CD14-positive monocyte (primary cell): ENCODE measurements around the gene ZEB1. TPM values are rescaled to one million over a fixed set of nuclear protein-coding genes. Genes with fewer than 3 reads are reported as not detected.

Experiments used
- DNase-seq, 3 donors: peaks; one replicate each; pipeline ENCODE4 v3.0.0-alpha.2; 2011 to 2022
- H2AFZ ChIP-seq: 2 replicates; pipeline ENCODE4 v1.6.0; 2012; ENCODE audit warnings: mild to moderate bottlenecking, low read depth, low read length, inconsistent platforms; ENCODE audit not compliant: insufficient read depth, poor library complexity, severe bottlenecking
- H3K27ac ChIP-seq, 2 donors: 1 replicate in 1 of 2; 2 replicates in 1 of 2; pipeline ENCODE4 v1.5.1; 2012 to 2013; ENCODE audit warnings: low read length in 2 of 2, control low read depth in 1 of 2, inconsistent platforms in 1 of 2, low read depth in 1 of 2, mild to moderate bottlenecking in 1 of 2
- H3K27me3 ChIP-seq, 2 donors: one replicate each; pipeline versions ENCODE4 v1.6.0 to v1.6.1; 2011 to 2013; ENCODE audit warnings: low read length in 2 of 2; ENCODE audit not compliant: control insufficient read depth in 2 of 2, insufficient read depth in 2 of 2
- H3K36me3 ChIP-seq, 2 donors: replicated peaks in 1 of 2; 1 replicate in 1 of 2; 2 replicates in 1 of 2; pipeline versions ENCODE4 v1.5.1 to v1.6.1; 2012 to 2013; ENCODE audit warnings: low read length in 2 of 2, control low read depth in 1 of 2, inconsistent platforms in 1 of 2, mild to moderate bottlenecking in 1 of 2; ENCODE audit not compliant: insufficient read depth in 2 of 2, control insufficient read depth in 1 of 2
- H3K4me1 ChIP-seq, 2 donors: 1 replicate in 1 of 2; 2 replicates in 1 of 2; pipeline versions ENCODE4 v1.5.1 to v1.6.1; 2012 to 2013; ENCODE audit warnings: low read length in 2 of 2, control low read depth in 1 of 2, inconsistent platforms in 1 of 2, mild to moderate bottlenecking in 1 of 2, moderate library complexity in 1 of 2; ENCODE audit not compliant: insufficient read depth in 2 of 2, control insufficient read depth in 1 of 2
- H3K4me2 ChIP-seq: replicated peaks from 2 replicates; pipeline ENCODE3; 2012; ENCODE audit warnings: low read length, moderate library complexity, mild to moderate bottlenecking; ENCODE audit not compliant: poor library complexity, severe bottlenecking; ENCODE audit errors: extremely low read depth
- H3K4me3 ChIP-seq, 3 experiments: fragments of 200-600 bp in 1 of 3; sonication (generic) in 1 of 3; replicated peaks in 1 of 3; 1 replicate in 2 of 3; 2 replicates in 1 of 3; pipeline ENCODE4 v1.5.1; 2011 to 2013; ENCODE audit warnings: low read length in 3 of 3, mild to moderate bottlenecking in 3 of 3, control low read depth in 2 of 3, low read depth in 2 of 3, inconsistent platforms in 1 of 3, moderate library complexity in 1 of 3
- H3K79me2 ChIP-seq: 2 replicates; pipeline ENCODE4 v1.6.0; 2012; ENCODE audit warnings: mild to moderate bottlenecking, control low read depth, inconsistent platforms, low read length, moderate library complexity; ENCODE audit not compliant: insufficient read depth
- H3K9ac ChIP-seq: 2 replicates; pipeline ENCODE4 v1.6.0; 2017; ENCODE audit warnings: low read length, mild to moderate bottlenecking; ENCODE audit not compliant: insufficient read depth, poor library complexity, severe bottlenecking
- H3K9me3 ChIP-seq, 2 donors: replicated peaks in 1 of 2; 1 replicate in 1 of 2; 2 replicates in 1 of 2; pipeline versions ENCODE4 v1.5.1 to v1.6.1; 2012 to 2013; ENCODE audit warnings: low read length in 2 of 2, control low read depth in 1 of 2; ENCODE audit not compliant: control insufficient read depth in 1 of 2, insufficient read depth in 1 of 2
- H4K20me1 ChIP-seq: 2 replicates; pipeline ENCODE4 v1.6.0; 2012; ENCODE audit warnings: mild to moderate bottlenecking, low read length, control low read depth, moderate library complexity; ENCODE audit not compliant: insufficient read depth
- H3K27ac Mint-ChIP-seq, 7 donors: one replicate each; pipeline ENCODE4 v1.8.0; 2020; ENCODE audit warnings: mild to moderate bottlenecking in 7 of 7, mixed read lengths in 7 of 7, moderate library complexity in 6 of 7, inconsistent platforms in 2 of 7
- H3K27me3 Mint-ChIP-seq, 3 donors: one replicate each; pipeline ENCODE4 v1.8.0; 2021 to 2022; ENCODE audit warnings: low read depth in 3 of 3, mild to moderate bottlenecking in 3 of 3, mixed read lengths in 3 of 3, moderate library complexity in 3 of 3, inconsistent platforms in 1 of 3
- H3K36me3 Mint-ChIP-seq, 2 donors: one replicate each; pipeline ENCODE4 v1.8.0; 2020; ENCODE audit warnings: mixed read lengths in 2 of 2, inconsistent platforms in 1 of 2, mild to moderate bottlenecking in 1 of 2
- H3K4me1 Mint-ChIP-seq: one replicate; pipeline ENCODE4 v1.8.0; 2020; ENCODE audit warnings: mild to moderate bottlenecking, mixed read lengths
- H3K4me3 Mint-ChIP-seq, 2 donors: one replicate each; pipeline ENCODE4 v1.8.0; 2020; ENCODE audit warnings: mild to moderate bottlenecking in 2 of 2, mixed read lengths in 2 of 2, moderate library complexity in 1 of 2
- H3K9me3 Mint-ChIP-seq, 7 donors: one replicate each; pipeline ENCODE4 v1.8.0; 2020 to 2022; ENCODE audit warnings: mixed read lengths in 7 of 7, mild to moderate bottlenecking in 6 of 7, moderate library complexity in 6 of 7, inconsistent platforms in 2 of 7
- WGBS: methylation state at CpG from one replicate; pipeline ENCODE4 v1.1.5; 2013; ENCODE audit warnings: missing lambda C conversion rate; ENCODE audit not compliant: insufficient coverage; 5-methylcytosine and 5-hydroxymethylcytosine counted together
- intact Hi-C, 2 donors: fragments of 100-400 bp; cut with micrococcal nuclease; formaldehyde crosslinking; loops; one replicate each; pipeline versions ENCODE4 v1.15.0 to v1.15.1; 2023
- polyA plus RNA-seq, 3 donors: library from polyadenylated mRNA; depleted of rRNA in 1 of 3; unstranded in 2 of 3; stranded (reverse) in 1 of 3; fragments of 300-500 nt in 2 of 3; fragments of >200 nt in 1 of 3; fragmentation: Illumina TruSeq in 2 of 3; gene quantifications; 1 replicate in 2 of 3; 2 replicates in 1 of 3; pipeline ENCODE4 v1.2.3, GENCODE V29; 2012 to 2021
- TF ChIP-seq, protein P1 (sequence below): fragments of 200-600 bp; IDR thresholded peaks from one replicate; pipeline ENCODE4 v1.8.0; 2022; ENCODE audit warnings: antibody characterized with exemption, mild to moderate bottlenecking

The ZEB1 gene
- polyA plus RNA-seq, 3 donors = 0.13 to 0.20 TPM; not detected in 1

DNA sequence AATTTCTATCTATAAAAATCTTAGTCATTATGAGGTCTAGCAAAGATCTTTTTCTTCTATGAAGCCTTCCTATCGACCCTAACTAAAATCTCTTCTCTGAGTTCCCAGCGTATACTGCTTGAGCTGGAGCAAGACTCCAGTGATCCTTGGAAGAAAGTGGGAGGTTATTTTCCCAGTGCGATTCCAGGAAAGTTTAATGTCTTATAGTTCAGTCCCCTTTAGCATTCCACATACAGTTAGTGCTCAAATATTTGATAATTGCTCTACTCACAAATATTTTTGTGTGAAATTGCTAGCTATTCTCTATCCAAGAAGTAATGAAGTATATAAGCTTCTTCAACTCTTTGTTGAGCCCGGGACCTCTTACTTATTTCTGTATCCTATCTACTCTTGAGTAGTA, 47.7 kb downstream of the ZEB1 start:
- no peak overlapping the region for H3K27ac Mint-ChIP-seq
- intact Hi-C loops = no loop called here
- H3K4me3 Mint-ChIP-seq = no peak overlapping the region
- Histone ChIP-seq H2AFZ (no peak overlapping the region), H3K9me3 (peaks cover 10 to 22% of the 10 kb centered on the region in 2 donors), H4K20me1 (no peaks in the 10 kb centered on the region), H3K4me1 (no peaks in the 10 kb centered on the region), H3K79me2 (no peaks in the 10 kb centered on the region), H3K4me3 (no peak overlapping the region), H3K27me3 (no peaks in the 10 kb centered on the region), H3K36me3 (no peaks in the 10 kb centered on the region), H3K27ac (no peak overlapping the region), H3K9ac (no peak overlapping the region), H3K4me2 (no peak overlapping the region)
- no CpG with 5 or more reads among the region's 4 CpGs for WGBS
- no peaks in the 10 kb centered on the region for H3K36me3 Mint-ChIP-seq
- H3K27me3 Mint-ChIP-seq = peaks cover 0 to 1% (median 0%) of the 10 kb centered on the region in 3 donors
- peaks cover 18 to 29% (median 21%) of the 10 kb centered on the region in 7 donors for H3K9me3 Mint-ChIP-seq
- no peak for DNase-seq
- TF ChIP-seq, protein P1, sequence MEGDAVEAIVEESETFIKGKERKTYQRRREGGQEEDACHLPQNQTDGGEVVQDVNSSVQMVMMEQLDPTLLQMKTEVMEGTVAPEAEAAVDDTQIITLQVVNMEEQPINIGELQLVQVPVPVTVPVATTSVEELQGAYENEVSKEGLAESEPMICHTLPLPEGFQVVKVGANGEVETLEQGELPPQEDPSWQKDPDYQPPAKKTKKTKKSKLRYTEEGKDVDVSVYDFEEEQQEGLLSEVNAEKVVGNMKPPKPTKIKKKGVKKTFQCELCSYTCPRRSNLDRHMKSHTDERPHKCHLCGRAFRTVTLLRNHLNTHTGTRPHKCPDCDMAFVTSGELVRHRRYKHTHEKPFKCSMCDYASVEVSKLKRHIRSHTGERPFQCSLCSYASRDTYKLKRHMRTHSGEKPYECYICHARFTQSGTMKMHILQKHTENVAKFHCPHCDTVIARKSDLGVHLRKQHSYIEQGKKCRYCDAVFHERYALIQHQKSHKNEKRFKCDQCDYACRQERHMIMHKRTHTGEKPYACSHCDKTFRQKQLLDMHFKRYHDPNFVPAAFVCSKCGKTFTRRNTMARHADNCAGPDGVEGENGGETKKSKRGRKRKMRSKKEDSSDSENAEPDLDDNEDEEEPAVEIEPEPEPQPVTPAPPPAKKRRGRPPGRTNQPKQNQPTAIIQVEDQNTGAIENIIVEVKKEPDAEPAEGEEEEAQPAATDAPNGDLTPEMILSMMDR = no peak
- no peaks in the 10 kb centered on the region for H3K4me1 Mint-ChIP-seq

DNA sequence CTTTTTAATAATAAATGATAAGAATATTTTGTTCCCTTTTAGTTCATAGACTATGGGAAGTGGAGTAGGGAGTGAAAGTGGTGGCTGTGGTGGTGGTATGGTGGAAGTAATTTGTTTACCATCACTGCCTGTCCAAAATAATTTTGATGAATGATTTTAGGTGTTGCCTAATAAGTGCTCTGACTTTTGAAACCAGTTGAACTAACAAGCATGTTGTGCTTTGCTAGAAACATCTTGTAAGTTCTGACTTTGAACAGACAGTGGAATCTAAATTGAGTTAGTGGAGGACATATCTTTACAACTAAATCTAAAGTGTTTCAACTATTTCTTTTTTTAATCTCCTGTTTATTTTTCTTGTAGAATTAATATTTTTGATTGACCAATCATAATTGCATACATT, 49.7 kb downstream of the ZEB1 start:
- Histone ChIP-seq H3K4me2 (no peak overlapping the region), H3K79me2 (no peaks in the 10 kb centered on the region), H3K27me3 (no peaks in the 10 kb centered on the region), H3K4me3 (no peak overlapping the region), H3K9me3 (peaks cover 0 to 2% of the 10 kb centered on the region in 2 donors), H3K9ac (no peak overlapping the region), H3K36me3 (no peaks in the 10 kb centered on the region), H2AFZ (no peak overlapping the region), H3K27ac (no peak overlapping the region), H3K4me1 (no peaks in the 10 kb centered on the region), H4K20me1 (no peaks in the 10 kb centered on the region)
- H3K4me3 Mint-ChIP-seq = no peak overlapping the region
- H3K9me3 Mint-ChIP-seq = peaks cover 0 to 8% (median 4%) of the 10 kb centered on the region in 7 donors
- H3K4me1 Mint-ChIP-seq = no peaks in the 10 kb centered on the region
- no peak for DNase-seq
- H3K27ac Mint-ChIP-seq = no peak overlapping the region
- H3K27me3 Mint-ChIP-seq = no peaks in the 10 kb centered on the region
- no peaks in the 10 kb centered on the region for H3K36me3 Mint-ChIP-seq
- intact Hi-C loops = no loop called here
- TF ChIP-seq, protein P1 = no peak
